HUDEP-2 (cell line): ENCODE results near the gene KLF3.

ENCODE experiments used
- DNase-seq, 76 experiments: peaks; one replicate each; lab custom pipeline; 2025; ENCODE audit not compliant: unreplicated experiment in 76 of 76; lab: John Stamatoyannopoulos, UW

KLF3 gene

DNA sequence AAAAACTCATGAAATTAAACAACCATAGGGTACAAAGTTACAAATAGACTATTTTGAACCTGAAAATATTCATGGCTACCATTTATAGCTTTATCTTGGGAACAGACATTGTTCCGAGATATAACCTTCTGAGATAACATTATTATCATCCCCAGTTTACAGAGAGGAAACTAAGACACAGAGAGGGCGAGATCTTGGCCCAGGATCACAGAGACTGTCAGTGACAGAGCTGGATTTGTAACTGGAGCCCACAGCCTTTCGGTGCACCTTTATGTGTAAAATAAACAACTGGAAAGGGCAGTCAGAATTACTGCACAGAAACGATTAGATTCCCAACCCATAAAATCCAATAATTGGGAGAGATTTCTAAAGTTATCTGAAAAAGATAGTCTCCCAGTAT is 28.4 kb downstream of the KLF3 start:
- DNase-seq = no peak

DNA sequence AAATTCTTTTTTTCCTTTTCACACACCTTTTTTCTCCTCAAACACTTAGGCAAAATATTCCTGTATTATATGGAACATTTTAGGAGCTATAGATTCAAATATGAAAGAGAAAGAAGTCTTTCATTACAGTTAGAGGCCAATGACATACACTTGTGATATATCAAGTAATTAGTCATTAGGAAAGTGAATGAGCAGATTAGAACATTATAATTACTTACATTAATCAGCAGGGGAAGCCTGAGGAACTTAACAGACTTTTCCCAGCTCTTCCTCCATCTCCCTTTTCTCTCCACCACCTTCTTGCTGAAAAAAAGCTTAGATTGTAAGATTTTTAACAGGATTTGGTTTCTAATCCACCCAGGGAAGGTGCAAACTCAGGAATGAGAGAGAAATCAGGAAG is 29.6 kb downstream of the KLF3 start:
- no peak for DNase-seq

DNA sequence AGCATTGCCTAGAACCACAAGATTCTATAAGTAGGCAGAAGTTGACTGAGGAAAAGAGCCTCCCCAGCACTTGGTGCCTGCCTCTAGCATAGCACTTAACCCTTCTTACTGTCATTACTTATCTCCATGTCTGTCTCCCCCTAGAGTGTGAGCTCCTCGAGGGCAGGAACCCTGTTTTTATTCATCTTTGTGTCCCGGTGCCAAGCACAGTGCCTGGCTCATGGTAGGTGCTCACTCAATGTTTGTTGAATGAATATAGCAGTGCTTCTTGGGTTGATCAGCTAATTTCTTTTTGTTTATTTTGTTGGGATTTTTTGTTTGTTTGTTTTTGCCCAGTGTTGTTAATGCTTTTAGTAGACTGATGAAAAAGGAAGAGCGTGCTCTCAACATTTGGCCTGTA is 30.3 kb downstream of the KLF3 start:
- no peak for DNase-seq

DNA sequence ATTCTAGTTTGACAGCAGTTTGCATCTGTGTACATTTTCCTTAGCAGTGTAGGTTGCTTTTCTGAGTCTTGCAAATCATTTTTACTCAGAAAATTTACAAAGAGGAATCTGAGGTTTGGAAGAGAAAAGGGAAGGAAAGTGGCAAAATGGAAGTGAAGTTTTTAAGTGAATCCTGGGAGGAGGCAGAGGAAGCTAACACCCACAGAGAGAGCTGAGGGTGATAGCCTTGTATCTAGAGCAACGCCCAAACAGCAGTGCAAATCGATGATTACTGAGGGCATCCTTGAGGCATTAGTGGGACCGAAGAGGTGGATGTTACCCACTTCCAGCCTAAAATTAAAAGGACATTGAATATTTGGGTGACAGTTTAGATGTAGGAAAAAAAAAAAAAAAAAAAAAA is 31.8 kb downstream of the KLF3 start:
- DNase-seq = peak in 11 of 76 experiments; percentile 4 to 48 (median 18)

DNA sequence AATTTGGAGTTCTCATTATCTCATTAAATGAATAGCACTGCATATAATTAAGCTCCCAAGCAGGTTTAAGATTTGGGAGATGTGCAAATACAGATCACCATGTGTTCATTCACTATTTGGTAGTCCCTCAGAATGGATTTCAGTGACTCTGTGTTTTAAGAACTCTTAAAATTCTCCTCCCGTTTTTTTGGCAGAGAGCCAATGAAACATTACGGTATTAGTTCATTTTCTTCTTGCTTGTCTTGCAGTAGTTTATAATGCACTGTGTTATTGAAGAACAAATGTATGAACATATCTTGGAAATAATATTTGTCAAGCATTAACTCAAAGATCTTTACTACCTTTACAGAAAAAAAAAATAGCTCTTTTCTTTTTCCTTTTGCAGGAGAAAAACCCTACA is 32.7 kb downstream of the KLF3 start:
- no peak for DNase-seq

DNA sequence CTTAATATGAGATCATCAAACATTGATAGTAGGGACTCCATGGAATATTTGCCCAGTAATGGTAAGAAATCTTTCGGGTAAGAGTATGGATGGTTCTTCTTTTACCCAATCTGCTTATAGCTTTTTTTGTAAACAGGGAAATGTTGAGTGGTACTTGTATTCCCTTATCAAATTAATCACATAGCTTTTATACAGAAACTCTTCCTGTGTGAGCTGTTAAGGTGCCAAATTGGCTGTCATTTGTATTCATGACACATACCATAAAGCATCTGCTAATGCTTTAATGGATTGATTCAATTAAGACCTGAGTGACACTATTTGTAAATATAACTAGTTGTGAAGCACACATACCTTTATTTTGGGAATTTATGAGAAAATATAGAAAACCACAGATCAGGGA is 34.2 kb downstream of the KLF3 start:
- DNase-seq = no peak

DNA sequence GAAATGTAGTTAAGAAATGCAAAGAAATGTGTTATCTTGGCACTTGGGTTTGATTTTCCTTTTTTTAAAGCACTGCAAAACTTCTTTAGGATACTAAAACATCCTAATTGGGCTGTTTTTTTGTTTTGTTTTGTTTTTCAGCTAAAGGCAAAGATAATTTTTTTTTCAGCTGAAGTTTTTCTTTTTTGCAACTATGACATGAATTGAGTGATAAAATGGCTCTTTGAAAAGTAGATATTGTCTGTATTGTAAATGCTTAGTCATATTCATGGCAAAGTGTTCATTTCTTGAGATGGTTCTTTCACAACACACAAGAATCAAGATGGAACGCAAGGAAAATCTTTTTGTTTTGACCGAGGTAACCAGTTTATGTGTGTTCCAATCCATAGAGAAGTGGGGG is 35.1 kb downstream of the KLF3 start:
- no peak for DNase-seq

DNA sequence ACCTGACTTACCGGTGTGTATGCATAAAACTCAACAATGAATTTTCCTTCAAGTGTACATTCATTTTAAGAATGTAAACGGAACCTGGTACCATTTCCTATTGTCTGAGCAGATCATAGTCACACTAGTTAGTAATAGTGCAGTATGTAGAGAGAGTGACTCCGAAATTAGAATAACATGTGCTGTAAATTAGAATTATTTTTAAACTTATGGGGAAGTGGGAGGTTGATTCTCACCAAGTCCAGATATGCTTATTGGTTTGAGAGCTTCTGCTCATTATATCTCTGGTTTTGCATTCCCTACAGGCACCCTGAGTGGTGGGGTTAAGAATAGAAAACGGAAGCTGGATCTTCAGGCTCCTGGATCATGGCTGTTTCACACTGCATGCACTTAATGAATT is 39.6 kb downstream of the KLF3 start:
- DNase-seq = no peak

DNA sequence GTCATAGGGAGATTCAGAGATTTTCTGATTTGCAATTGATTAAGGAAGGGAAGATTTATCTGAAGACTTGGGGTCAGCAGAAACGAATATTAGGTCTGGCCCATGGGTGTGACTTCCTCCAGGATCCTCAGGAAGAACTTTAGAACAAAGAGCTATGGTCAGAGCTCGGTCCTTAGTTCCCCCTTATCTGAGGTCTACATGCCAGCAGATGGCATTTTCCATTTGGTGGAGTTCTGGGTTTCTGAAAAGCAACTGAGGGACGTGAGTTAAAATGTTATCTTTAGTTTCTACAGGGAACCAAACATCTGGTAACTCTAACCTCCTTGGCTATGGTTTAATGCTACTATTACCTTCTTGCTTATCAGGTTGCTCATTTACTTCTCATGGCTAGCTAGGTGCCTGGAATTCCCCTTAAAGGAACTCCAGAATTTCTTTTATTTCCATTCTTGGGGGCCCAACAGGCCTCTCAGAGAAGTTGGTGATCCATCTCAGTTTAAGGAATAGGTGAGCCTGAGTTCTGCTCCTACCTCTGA is 40.7 kb downstream of the KLF3 start:
- DNase-seq = peak in 1 of 76 experiments; percentile 14

DNA sequence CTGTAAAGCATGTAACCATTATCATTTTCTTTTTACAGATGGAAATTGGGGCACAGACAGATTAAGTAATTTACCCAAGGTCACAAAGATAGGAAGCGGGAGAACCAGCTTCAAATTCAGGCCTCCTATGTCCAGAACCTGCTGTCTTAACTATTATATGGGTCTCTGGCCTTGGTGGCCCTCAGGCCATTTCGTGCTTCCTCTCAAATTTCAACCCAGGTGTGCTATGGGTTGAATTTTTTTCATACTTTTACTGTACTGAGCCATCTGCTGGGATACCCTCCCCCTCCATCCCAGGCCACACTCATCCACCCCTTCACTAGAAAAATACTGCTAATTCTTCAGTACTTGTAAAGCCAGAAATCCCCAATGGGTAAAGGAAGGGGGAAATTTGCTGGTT is 42.3 kb downstream of the KLF3 start:
- no peak for DNase-seq

DNA sequence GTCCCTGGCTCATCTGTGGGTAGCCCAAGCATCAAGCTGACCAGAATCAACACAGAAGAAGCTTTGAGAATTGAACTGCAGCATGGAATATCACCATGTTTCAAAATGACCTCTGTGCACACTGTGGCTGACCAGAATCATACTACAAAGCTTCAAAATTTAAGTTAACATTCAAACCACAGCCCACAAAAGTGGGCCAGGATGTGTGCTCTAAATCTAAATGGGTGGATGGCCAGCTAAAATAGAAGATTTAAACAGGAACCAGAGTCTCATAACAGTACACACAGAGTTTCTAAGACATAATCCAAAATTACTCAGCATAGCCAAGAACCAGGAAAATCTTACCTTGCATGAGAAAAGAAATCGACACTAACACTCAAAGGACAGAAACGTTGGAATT is 46.1 kb downstream of the KLF3 start:
- DNase-seq = no peak

DNA sequence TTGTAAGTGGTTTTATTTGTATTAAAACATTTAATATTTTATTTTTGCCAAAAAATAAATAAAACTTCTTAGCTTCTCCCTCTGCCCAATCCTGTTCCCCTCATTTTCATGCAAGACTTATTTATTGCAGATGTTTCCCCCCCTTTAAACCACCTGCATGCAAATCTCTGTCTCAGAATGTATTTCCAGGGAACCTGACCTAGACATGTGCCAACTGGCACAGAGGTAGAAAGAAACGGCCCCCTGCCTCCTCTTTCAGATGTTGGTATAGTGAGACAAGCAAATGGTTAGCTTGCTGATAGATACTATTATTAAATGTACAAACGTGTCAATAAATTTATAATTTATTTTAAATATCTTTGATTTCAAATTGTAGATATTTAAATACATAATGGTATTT is 47.1 kb downstream of the KLF3 start:
- no peak for DNase-seq

DNA sequence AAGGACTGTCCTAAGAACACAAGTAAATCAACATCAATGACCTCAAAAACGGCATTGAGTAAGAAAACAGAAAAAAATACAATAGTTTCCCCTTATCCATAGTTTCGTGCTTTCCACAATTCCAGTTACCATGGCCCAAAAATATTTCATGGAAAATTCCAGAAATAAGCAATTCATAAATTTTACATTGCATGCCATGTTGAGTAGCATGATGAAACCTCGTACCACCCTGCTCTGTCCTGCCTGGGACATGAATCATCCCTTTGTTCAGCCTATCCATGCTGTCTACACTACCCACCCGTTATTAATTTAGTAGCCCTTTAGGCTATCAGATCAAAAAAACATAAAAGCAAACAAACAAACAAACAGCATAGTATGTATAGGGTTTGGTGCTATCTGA is 51.1 kb downstream of the KLF3 start:
- DNase-seq = no peak

DNA sequence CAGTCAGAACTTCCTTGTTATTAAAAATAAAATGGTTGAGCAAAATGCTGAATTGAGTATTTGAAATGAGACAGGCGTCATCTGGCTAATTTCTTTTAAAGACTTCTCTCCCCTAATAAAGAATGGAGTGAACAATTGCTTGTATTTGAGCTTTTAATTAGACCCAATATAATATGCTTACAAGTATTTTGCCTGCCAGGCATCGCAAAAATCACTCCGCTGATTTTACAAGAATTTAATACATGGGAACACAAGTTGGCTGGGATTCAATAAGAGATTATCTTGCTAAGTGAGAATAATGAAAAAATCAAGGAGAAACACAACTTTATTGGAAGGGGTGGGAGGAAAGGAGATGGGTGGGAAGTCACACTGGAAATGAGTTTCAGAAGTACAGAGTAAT is 52.3 kb downstream of the KLF3 start:
- DNase-seq = no peak

DNA sequence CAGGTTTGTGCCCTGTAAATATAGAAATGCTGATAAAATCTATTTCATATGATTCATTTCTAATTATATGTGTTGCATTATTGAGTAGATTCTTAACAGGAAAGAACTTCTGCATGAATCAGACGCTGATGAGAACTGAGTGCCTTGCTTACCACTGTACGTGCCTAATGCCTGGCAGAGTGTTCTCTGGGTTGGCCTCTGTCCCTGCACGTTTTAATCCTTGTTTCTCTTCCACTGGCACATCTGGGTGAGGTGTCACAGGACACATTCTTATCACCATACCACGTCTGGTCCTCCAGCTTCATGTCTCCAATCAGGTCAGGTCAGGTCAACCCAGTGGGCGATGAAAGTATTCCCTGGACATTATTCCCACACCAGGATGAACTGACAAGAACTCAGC is 53.6 kb downstream of the KLF3 start:
- DNase-seq = no peak

DNA sequence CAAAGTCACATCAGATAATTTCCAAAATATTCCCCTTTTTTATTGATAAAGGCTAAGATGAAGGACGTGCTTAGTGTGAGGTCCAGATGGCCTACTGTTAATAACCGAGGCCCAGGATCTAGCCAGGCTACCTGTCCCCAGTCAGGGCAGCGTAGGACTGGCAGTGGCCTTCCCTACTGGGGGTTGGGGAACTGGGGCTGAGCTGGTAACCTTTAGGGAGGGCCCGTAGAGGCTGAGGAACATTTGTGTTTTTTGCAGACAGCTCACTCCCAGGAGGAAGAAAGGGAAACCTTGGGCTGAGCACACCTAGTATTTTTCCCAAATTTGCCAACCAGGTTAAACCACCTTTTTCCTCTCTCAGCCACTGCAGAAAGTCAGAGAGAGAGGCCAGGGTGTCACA is 59.1 kb downstream of the KLF3 start:
- DNase-seq = no peak

DNA sequence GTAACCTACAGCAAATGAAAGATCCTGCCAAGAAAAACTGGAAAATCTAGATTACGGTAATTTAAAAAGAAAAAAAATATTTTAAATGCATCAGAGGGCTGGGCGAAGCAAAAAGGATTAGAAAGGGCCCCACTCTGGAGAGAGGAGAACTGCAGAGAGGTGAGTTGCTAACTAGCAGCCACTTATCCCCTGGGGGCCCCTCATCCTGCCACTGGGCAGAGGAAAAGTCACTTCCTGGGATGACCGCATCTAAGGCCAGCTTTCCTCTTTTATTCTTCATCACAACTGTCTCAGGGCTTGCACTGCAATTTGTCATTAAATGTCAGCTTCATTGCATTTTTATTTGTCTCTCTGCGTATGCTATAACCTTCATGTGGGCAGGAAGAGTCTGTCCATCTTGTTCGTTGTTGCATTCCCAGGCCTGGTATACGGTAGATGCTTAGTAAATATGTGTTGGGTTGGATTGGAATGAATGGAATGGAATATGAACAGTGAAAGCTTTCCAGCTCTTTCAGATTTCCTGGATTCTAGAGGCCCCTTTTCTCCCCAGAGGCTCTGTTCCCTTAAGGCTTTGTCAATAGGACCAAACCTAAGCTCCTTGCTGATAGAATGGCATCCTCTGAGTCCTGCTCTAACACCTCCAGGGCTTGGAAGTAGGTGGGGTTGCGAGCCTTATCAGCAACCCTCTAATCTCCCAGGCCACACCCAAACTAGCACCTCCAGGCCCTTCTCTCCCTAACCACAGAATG is 59.9 kb downstream of the KLF3 start:
- peak in 55 of 76 experiments; percentile 2 to 74 (median 28) for DNase-seq

DNA sequence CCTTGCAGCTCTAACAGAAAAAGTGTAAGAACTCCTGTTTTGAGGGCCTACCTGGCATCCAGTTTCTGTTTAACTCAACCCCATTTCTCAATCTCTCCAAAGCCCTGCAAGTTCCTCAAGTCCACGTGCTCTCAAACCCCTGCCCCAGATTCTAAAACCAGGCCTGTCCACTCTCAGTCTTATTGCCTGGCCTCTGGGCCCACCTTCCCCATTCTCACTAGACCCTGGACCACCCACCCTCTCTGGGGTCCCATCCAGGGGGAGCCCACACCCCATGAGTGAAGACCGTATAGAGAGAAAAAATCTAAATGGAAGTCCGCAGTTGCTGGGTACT is 60.4 kb downstream of the KLF3 start:
- peak in 1 of 76 experiments; percentile 14 for DNase-seq

DNA sequence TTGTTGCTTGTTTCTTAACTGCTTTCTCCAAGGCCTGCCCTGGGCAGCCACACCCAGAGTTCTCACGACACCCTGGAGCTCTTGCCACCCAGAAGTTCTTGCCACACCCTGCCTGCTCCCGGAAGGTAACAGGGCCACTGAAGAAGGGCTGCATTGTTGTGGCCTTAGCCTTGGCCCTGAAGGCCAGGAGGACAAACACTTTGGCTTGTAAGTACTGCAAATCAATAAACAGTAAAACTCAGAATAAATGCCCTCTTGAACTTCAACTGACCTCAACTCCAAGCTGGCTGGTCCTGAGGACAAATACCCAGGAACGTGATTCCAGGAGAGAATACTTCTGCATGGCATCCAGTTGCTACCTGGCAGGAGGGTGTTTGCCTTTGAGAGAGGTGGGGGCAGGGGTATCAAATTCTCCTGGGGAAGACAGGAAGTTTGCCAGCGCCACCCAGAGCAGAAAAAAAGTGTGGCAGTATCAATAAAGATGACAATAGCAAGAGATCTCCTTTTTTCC is 64.7 kb downstream of the KLF3 start:
- DNase-seq = peak in 65 of 76 experiments; percentile 4 to 69 (median 38)

DNA sequence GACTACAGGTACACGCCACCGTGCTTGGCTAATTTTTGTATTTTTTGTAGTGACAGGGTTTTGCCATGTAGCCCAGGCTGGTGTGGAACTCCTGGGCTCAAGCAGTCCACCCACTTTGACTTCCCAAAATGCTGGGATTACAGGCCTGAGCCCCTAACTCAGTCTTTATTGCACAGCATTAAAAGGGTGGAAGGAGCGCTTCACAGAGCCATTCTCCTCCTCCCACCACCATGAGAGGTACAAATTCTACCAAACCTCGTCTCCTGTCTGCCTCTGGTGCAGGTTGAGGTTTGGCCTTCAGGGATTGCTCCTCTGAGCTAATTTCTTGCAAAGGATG is 66.5 kb downstream of the KLF3 start:
- DNase-seq = peak in 1 of 76 experiments; percentile 23

DNA sequence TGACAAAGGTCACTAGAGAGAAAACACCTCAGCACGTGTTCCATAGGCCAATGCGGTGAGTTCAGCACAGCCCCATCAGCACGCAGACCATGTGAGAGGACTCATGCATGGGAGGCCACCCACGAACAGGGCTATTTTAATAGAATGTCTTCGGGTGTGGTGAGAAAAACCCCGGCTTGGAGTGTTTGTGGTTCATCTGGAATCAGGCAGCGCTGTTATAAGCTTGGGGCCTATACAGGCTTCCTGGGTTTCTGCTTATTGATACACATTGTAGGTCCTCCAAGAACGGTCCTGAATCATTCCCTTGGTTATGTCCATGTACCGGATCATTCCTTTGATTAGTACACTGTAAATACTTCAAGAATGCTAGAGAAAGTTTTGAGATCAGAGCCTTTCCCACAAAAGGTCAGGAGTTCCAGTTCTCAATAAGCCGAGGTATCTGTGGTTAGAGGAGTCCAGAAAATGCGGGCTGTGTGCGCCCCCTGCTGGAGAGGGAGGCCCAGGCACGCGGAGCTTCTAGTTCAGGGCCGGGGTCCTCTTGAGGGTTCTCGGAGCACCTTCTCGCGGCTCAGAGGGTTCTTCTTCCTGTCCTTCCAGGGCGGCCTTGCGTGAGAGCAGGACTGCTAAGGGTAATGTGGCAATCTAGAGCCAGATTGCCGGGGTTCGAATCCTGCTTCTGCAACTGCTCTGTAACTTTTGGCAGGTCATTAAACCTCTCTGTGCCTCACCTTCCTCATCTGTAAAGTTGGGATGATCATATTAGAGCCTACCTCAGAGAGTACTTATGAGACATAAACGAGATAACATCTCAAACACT is 67.0 kb downstream of the KLF3 start:
- peak in 69 of 76 experiments; percentile 7 to 71 (median 48) for DNase-seq

DNA sequence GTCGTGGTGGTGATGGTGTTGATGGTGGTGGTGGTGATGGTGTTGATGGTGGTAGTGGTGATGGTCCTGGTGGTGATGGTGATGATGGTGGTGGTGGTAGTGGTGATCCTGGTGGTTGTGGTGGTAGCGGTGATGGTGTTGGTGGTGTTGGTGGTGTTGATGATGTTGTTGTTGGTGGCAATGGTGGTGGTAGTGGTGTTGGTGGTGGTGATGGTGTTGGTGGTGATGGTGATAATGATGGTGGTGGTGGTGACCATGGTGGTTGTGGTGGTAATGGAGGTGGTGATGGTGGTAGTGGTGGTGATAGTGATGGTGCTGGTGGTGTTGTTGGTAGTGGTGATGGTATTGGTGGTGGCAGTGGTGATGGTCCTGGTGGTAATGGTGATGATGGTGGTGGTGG is 69.7 kb downstream of the KLF3 start:
- DNase-seq = no peak
